ENCODE data around the gene ADGRA3.

ADGRA3 gene

GRCh38 chr4:22430626-22431025 is 85.2 kb downstream of the ADGRA3 start:
- no peak for DNase-seq

- no peak for DNase-seq
Measured at GRCh38 chr4:22428441-22428840, 87.4 kb downstream of the ADGRA3 start.

GRCh38 chr4:22427675-22428074 is 88.2 kb downstream of the ADGRA3 start:
- no peak for DNase-seq

- DNase-seq: no peak
Measured at GRCh38 chr4:22420291-22420690, 95.6 kb downstream of the ADGRA3 start.

GRCh38 chr4:22417408-22417807 is 98.5 kb downstream of the ADGRA3 start:
- no peak for DNase-seq

- DNase-seq: no peak
Measured at GRCh38 chr4:22416403-22416802, 99.5 kb downstream of the ADGRA3 start.

GRCh38 chr4:22414833-22415232 is 101.0 kb downstream of the ADGRA3 start:
- DNase-seq: peak; percentile 11 to 31 (median 30)

GRCh38 chr4:22413471-22413870 is 102.4 kb downstream of the ADGRA3 start:
- DNase-seq: peak; percentile 10 to 55 (median 45)

GRCh38 chr4:22412013-22412412 is 103.9 kb downstream of the ADGRA3 start:
- no peak for DNase-seq

GRCh38 chr4:22410645-22411247 is 105.1 kb downstream of the ADGRA3 start:
- DNase-seq: peak; percentile 7 to 64 (median 57)

- DNase-seq: no peak
Measured at GRCh38 chr4:22408474-22408873, 107.4 kb downstream of the ADGRA3 start.

GRCh38 chr4:22407361-22407760 is 108.5 kb downstream of the ADGRA3 start:
- no peak for DNase-seq

- DNase-seq: no peak
Measured at GRCh38 chr4:22398671-22399070, 117.2 kb downstream of the ADGRA3 start.

- DNase-seq: no peak
Measured at GRCh38 chr4:22391551-22391950, 124.3 kb downstream of the ADGRA3 start.

GRCh38 chr4:22389240-22389870 is 126.5 kb downstream of the ADGRA3 start:
- peak; percentile 58 to 71 (median 64) for DNase-seq

- DNase-seq: peak in 2 of 3 donors; percentile 31 to 36
Measured at GRCh38 chr4:22385611-22386011, 130.3 kb downstream of the ADGRA3 start.

GRCh38 chr4:22384154-22384553 is 131.7 kb downstream of the ADGRA3 start:
- DNase-seq: no peak

- peak; percentile 24 to 46 (median 33) for DNase-seq
Measured at GRCh38 chr4:22382216-22382615, 133.7 kb downstream of the ADGRA3 start.

GRCh38 chr4:22372986-22373385 is 142.9 kb downstream of the ADGRA3 start:
- no peak for DNase-seq

- DNase-seq: no peak
Measured at GRCh38 chr4:22369901-22370562, 145.8 kb downstream of the ADGRA3 start.

- DNase-seq: no peak
Measured at GRCh38 chr4:22363787-22364186, 152.1 kb downstream of the ADGRA3 start.

- no peak for DNase-seq
Measured at GRCh38 chr4:22363036-22363435, 152.8 kb downstream of the ADGRA3 start.

GRCh38 chr4:22356987-22357596 is 158.8 kb downstream of the ADGRA3 start:
- peak in 1 of 3 donors; percentile 13 for DNase-seq

- no peak for DNase-seq
Measured at GRCh38 chr4:22348410-22348809, 167.5 kb downstream of the ADGRA3 start.
